Heart right ventricle (tissue), 16 donors: ENCODE measurements around the gene KLF6. TPM values are rescaled to one million over a fixed set of nuclear protein-coding genes. Genes with fewer than 3 reads are reported as not detected.

Experiments used
- ATAC-seq, 8 donors: fragments of 200-7000 bp; cut with Tn5 transposase; one replicate each; pipeline ENCODE4 v1.9.1; 2020; ENCODE audit warnings: mild to moderate bottlenecking in 8 of 8, moderate library complexity in 8 of 8, moderate number of reproducible peaks in 1 of 8
- DNase-seq, 2 donors: peaks; one replicate each; pipeline ENCODE4 v3.0.0-alpha.2; 2020
- H3K27ac ChIP-seq, 10 donors: fragments of 200-600 bp; sonication (generic) in 2 of 10; one replicate each; pipeline versions ENCODE4 v1.5.0 to v1.8.0; 2020 to 2022; ENCODE audit warnings: mild to moderate bottlenecking in 3 of 10
- H3K27me3 ChIP-seq, 7 donors: fragments of 200-600 bp; one replicate each; pipeline ENCODE4 v1.8.0; 2021 to 2022; ENCODE audit warnings: mild to moderate bottlenecking in 2 of 7
- H3K36me3 ChIP-seq, 9 donors: fragments of 200-600 bp; sonication (generic) in 1 of 9; one replicate each; pipeline versions ENCODE4 v1.5.0 to v1.8.0; 2020 to 2022; ENCODE audit warnings: mild to moderate bottlenecking in 2 of 9
- H3K4me1 ChIP-seq, 9 donors: fragments of 200-600 bp; sonication (generic) in 1 of 9; one replicate each; pipeline versions ENCODE4 v1.5.0 to v1.8.0; 2020 to 2022; ENCODE audit warnings: mild to moderate bottlenecking in 4 of 9
- H3K4me3 ChIP-seq, 10 donors: fragments of 200-600 bp; sonication (generic) in 2 of 10; one replicate each; pipeline versions ENCODE4 v1.5.0 to v1.8.0; 2020 to 2022; ENCODE audit warnings: mild to moderate bottlenecking in 7 of 10, moderate library complexity in 2 of 10
- H3K9me3 ChIP-seq, 11 donors: fragments of 200-600 bp in 10 of 11; sonication (generic) in 2 of 11; one replicate each; pipeline versions ENCODE4 v1.5.0 to v1.8.0; 2013 to 2022; ENCODE audit warnings: mild to moderate bottlenecking in 2 of 11, control low read depth in 1 of 11, moderate library complexity in 1 of 11
- WGBS, 2 donors: extraction: QIAGEN DNeasy Blood & Tissue Kit; methylation state at CpG; one replicate each; pipeline ENCODE4 v1.1.7; 2013; ENCODE audit warnings: inconsistent platforms in 1 of 2; 5-methylcytosine and 5-hydroxymethylcytosine counted together
- intact Hi-C, 10 donors: fragments of 100-400 bp; cut with DNase I; formaldehyde crosslinking; loops; one replicate each; pipeline versions ENCODE4 v1.11.1 to v1.14.2; 2022
- polyA plus RNA-seq, 2 donors: library from polyadenylated mRNA; stranded (reverse); fragments of 200-250 nt; gene quantifications; one replicate each; pipeline ENCODE4 v1.2.3, GENCODE V29; 2013
- total RNA-seq, 10 donors: library from RNA; stranded (reverse); fragmentation: NEBNext Ultra II Directional in 3 of 10; extraction: Animal tissue kit (Norgen Biotek cat#: 25700) in 3 of 10; gene quantifications; one replicate each; pipeline versions ENCODE4 v1.2.1 to v1.2.4, GENCODE V29; 2021 to 2023
- TF ChIP-seq, protein P1 (sequence below), 9 donors: fragments of 200-600 bp; sonication (generic) in 2 of 9; IDR thresholded peaks; one replicate each; pipeline versions ENCODE4 v1.5.0 to v1.8.0; 2021 to 2022; ENCODE audit warnings: antibody characterized with exemption in 9 of 9, mild to moderate bottlenecking in 5 of 9, moderate library complexity in 1 of 9
- donor health status: Arrhythmogenic right ventricular cardiomyopathy.
- donor health status: ischemic (EF 13 %, LVEDD 7.1; RV severe dilation, severe dysfunction).
- donor health status: healthy with polysubstance abuse.
- donor health status: DM: no; HTN: yes; CAD: no.
- donor health status: DM: no; HTN: no; CAD: no.
- donor health status: ischemic (EF 25% LVEDD 6.9; RV normal size, moderate dysfunction).
- donor health status: ischemic (EF 25% LVEDD 5.7; RV mildly dilated, moderate dysfunction).
- donor health status: healthy.
- donor health status: DM: yes; HTN: yes; CAD: no.
- donor health status: Ischemic cardiomyopathy.
- donor health status: ischemic (EF 35%, LVEDD 5.7; RV mildly dilated, moderate dysfunction).
- donor health status: nonischemic (EF 11% LVEDD 7.7; RV severe dilation, severe dysfunction).
- donor health status: DM: yes; HTN: yes; CAD: no.
- donor health status: PGD.
- donor health status: ischemic (EF 29% LVEDD 5.4; RV normal size, mild dysfunction).
- donor health status: nonischemic (EF 23%, LVEDD 6.1; RV moderate dilation, normal function).

The KLF6 gene
- total and polyA plus RNA-seq, 12 donors, result 22.1 to 90.5 (median 52.0) TPM

DNA sequence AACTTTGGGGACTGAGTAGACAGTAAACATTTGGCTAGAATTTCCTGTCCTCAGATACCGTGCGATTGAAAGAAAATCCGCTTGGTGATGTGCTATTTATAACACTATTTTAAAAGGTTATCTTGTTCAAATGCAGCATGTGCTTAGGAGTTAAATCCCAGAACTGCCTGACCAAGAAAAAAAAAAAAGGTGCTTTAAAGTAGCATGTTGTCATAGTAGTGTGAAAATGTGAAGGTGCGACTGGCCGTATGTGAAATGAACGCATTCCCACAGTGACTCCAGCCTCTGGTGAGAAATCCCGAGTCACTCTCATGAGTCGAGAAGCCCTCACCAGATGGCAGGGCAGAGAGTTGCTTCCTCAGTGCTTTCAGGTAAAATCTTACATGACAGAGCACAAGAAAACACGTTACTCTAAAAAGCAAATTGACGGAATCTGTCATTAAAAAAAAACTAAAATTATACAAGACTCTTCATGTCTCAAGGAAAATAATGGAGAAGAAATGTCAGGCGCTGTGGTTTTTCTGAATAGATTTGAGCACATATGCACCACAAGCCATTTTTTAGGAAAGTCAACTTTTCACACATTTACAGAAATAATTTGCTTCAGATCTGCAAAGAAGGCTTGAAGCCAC lies 18.4 kb upstream of the KLF6 start:
- DNase-seq (peak in 1 of 2 donors; percentile 12), ATAC-seq (no peak)
- 45 to 50% methylated on average over 11 of the region's 11 CpGs for WGBS, 2 donors
- Histone ChIP-seq H3K27ac (peak overlapping the region in 9 of 10 donors; percentile 39 to 95 (median 90)), H3K27me3 (no peaks in the 10 kb centered on the region), H3K9me3 (peaks cover 0 to 2% (median 0%) of the 10 kb centered on the region in 11 donors), H3K4me1 (peaks cover 10 to 64% (median 57%) of the 10 kb centered on the region in 9 donors), H3K4me3 (no peak overlapping the region), H3K36me3 (no peaks in the 10 kb centered on the region)
- TF ChIP-seq, protein P1, sequence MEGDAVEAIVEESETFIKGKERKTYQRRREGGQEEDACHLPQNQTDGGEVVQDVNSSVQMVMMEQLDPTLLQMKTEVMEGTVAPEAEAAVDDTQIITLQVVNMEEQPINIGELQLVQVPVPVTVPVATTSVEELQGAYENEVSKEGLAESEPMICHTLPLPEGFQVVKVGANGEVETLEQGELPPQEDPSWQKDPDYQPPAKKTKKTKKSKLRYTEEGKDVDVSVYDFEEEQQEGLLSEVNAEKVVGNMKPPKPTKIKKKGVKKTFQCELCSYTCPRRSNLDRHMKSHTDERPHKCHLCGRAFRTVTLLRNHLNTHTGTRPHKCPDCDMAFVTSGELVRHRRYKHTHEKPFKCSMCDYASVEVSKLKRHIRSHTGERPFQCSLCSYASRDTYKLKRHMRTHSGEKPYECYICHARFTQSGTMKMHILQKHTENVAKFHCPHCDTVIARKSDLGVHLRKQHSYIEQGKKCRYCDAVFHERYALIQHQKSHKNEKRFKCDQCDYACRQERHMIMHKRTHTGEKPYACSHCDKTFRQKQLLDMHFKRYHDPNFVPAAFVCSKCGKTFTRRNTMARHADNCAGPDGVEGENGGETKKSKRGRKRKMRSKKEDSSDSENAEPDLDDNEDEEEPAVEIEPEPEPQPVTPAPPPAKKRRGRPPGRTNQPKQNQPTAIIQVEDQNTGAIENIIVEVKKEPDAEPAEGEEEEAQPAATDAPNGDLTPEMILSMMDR (IDR thresholded peaks at IDR 0.05), result peak in 2 of 9 donors; percentile 5 to 7
- intact Hi-C loops, result loop anchor here in 3 of 10 donors (5.0 to 10.0 kb wide), 4 partner anchors 109 to 441 kb away; no protein-coding TSS in a partner anchor

DNA sequence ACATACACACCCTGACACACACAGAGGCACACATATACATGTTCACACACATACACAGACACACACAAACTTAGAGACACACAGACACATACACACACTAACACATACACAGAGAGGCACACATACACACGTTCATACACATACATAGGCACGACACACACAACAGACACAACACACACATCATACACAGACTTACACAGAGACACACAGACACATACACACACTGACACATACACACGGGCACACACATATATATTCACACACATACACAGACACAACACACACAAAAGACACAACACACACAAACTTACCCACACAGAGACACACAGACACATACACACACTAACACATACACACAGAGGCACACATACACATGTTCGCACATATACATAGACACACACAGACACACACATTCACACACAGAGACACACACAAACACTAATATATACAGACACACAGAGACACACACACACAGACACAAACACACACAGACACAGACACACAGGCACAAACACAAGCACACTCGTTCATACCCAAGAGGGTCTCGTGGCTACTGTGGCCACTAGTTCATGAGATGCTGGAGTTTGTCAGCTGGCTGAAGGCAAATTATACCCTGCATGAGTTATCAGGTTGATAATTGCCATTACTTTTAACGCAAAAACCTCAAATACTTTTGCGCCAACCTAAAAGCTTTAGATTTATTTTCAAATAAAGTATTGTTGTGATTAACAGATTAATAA lies 17.7 kb upstream of the KLF6 start:
- peak in 1 of 8 donors; percentile 12 for ATAC-seq
- Histone ChIP-seq H3K27ac (peak overlapping the region in 9 of 10 donors; percentile 39 to 95 (median 90)), H3K4me1 (peaks cover 6 to 57% (median 50%) of the 10 kb centered on the region in 9 donors), H3K9me3 (peaks cover 0 to 8% (median 0%) of the 10 kb centered on the region in 11 donors), H3K4me3 (no peak overlapping the region), H3K36me3 (no peaks in the 10 kb centered on the region), H3K27me3 (no peaks in the 10 kb centered on the region)
- 85 to 88% methylated on average over 8 of the region's 8 CpGs for WGBS, 2 donors
- intact Hi-C loops, result loop anchor here in 3 of 10 donors (5.0 to 10.0 kb wide), 4 partner anchors 110 to 442 kb away; no protein-coding TSS in a partner anchor
- TF ChIP-seq, protein P1 (IDR thresholded peaks at IDR 0.05), result no peak
- DNase-seq, result no peak

DNA sequence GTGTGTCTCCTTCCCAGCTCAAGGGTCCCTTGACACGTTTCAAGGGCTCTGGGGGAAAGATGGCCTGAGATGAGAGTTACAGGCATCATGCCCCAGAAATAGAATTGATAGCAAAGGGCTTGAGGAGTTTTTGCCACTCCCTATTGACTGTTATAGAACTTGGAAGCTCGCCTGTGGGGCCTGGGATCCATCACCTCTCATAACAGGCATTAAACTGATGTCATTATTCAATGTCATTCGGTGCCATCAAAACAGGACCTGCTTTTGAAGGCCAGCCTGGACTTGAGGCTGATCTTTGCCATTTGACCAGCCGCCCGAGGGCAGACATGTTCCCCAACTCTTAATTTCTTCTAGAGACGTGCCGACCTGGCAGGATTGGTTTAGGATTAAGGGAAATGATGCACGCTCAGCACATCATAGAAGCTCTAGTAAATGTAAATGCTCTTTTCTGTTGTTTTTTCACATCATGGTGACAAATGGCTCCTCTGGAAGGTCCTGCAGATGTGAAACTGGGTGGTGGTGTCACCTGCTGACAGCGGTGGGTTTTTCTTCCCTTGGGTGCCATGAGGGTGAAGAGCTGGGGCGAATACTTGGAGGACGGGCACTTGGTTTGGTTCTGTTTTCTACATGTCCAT lies 16.7 kb upstream of the KLF6 start:
- Histone ChIP-seq H3K36me3 (no peaks in the 10 kb centered on the region), H3K4me1 (peaks cover 0 to 47% (median 39%) of the 10 kb centered on the region in 9 donors), H3K27ac (peak overlapping the region in 9 of 10 donors; percentile 20 to 93 (median 70)), H3K27me3 (no peaks in the 10 kb centered on the region), H3K9me3 (peaks cover 0 to 10% (median 0%) of the 10 kb centered on the region in 11 donors), H3K4me3 (no peak overlapping the region)
- DNase-seq (peak; percentile 48 to 74), ATAC-seq (peak; percentile 27 to 93 (median 71))
- TF ChIP-seq, protein P1 (IDR thresholded peaks at IDR 0.05), result no peak
- intact Hi-C loops, result loop anchor here in 3 of 10 donors (5.0 to 10.0 kb wide), 4 partner anchors 111 to 443 kb away; no protein-coding TSS in a partner anchor
- WGBS, 2 donors, result 61 to 78% methylated on average over 11 of the region's 11 CpGs

DNA sequence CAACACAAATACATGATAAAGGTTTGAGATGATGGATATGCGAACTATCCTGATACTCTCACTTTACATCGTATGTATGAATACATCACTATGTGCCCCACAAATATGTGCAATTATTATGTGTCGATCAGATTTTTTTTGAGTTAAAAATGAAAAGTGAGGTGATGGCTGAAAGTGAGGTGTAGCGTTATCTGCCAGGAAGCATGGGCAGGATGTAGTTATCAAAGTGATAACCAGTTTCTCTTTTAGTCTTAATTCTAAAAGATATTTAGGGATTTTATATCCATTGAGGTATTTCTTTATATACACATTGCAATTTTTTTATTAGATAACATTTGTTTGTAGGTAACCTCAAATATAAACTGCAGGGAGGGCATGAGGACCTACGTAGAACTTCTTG lies 15.6 kb upstream of the KLF6 start:
- no peaks in the 10 kb centered on the region for H3K36me3 ChIP-seq
- no peaks in the 10 kb centered on the region for H3K27me3 ChIP-seq
- peaks cover 0 to 36% (median 28%) of the 10 kb centered on the region in 9 donors for H3K4me1 ChIP-seq
- DNase-seq, result no peak
- intact Hi-C loops, result loop anchor here in 3 of 10 donors (5.0 to 10.0 kb wide), 4 partner anchors 112 to 444 kb away; no protein-coding TSS in a partner anchor
- H3K27ac ChIP-seq, result peak overlapping the region in 6 of 10 donors; percentile 52 to 93 (median 82)
- H3K9me3 ChIP-seq, result peaks cover 0 to 18% (median 0%) of the 10 kb centered on the region in 11 donors
- no peak for ATAC-seq
- H3K4me3 ChIP-seq, result no peak overlapping the region
- 87 to 93% methylated on average over 5 of the region's 5 CpGs for WGBS, 2 donors
- TF ChIP-seq, protein P1 (IDR thresholded peaks at IDR 0.05), result no peak
